Stomach (tissue), 4 donors: ENCODE data around the gene NMRK2.

Source experiments
- CTCF ChIP-seq, 7 experiments: fragments of 450-650 bp in 4 of 7; fragments of 200-600 bp in 3 of 7; sonication (generic) in 3 of 7; IDR thresholded peaks; one replicate each; pipeline ENCODE4 v1.5.1; 2016 to 2019; ENCODE audit warnings: antibody characterized with exemption in 7 of 7, control low read depth in 2 of 7, mild to moderate bottlenecking in 1 of 7
- EP300 ChIP-seq: sonication (generic); formaldehyde crosslinking; IDR thresholded peaks from one replicate; pipeline ENCODE4 v1.6.1; 2017; ENCODE audit warnings: antibody characterized with exemption
- POLR2A ChIP-seq, 4 donors: fragments of 450-650 bp; IDR thresholded peaks; one replicate each; pipeline ENCODE4 v1.6.1; 2016; ENCODE audit warnings: antibody characterized with exemption in 4 of 4, control low read depth in 2 of 4, mild to moderate bottlenecking in 1 of 4, moderate library complexity in 1 of 4

GRCh38 chr19:3983936-3984583 lies 51.2 kb downstream of the NMRK2 start:
- TF ChIP-seq CTCF (IDR thresholded peaks at IDR 0.05): no peak
- TF ChIP-seq EP300: no peak
- TF ChIP-seq POLR2A (IDR thresholded peaks at IDR 0.05): no peak
